Mesenchymal stem cell (in vitro differentiated cells and primary cell): ENCODE data around the gene MCM3AP.

ENCODE experiments used
- DNase-seq: peaks from one replicate; pipeline ENCODE4 v3.0.0-alpha.2; 2013
- H2AFZ ChIP-seq: one replicate; pipeline ENCODE4 v1.6.1; 2013; ENCODE audit warnings: low read depth, mild to moderate bottlenecking, control low read depth, inconsistent platforms, low read length, moderate library complexity
- H2AK5ac ChIP-seq: 2 replicates; pipeline ENCODE4 v1.6.1; 2013; ENCODE audit warnings: low read length, moderate library complexity, mild to moderate bottlenecking, inconsistent platforms; ENCODE audit not compliant: severe bottlenecking
- H2BK120ac ChIP-seq: one replicate; pipeline ENCODE4 v1.6.1; 2013; ENCODE audit warnings: low read depth, mild to moderate bottlenecking, inconsistent platforms, low read length, moderate library complexity
- H2BK12ac ChIP-seq, 2 experiments: one replicate each; pipeline ENCODE4 v1.6.1; 2013; ENCODE audit warnings: inconsistent platforms in 2 of 2, low read length in 2 of 2, mild to moderate bottlenecking in 2 of 2, moderate library complexity in 2 of 2, control low read depth in 1 of 2
- H2BK15ac ChIP-seq: one replicate; pipeline ENCODE4 v1.6.1; 2013; ENCODE audit warnings: mild to moderate bottlenecking, low read depth, inconsistent platforms; ENCODE audit not compliant: poor library complexity, severe bottlenecking
- H2BK5ac ChIP-seq: 2 replicates; pipeline ENCODE4 v1.6.1; 2013; ENCODE audit warnings: low read depth, mild to moderate bottlenecking, low read length, control low read depth, inconsistent platforms; ENCODE audit not compliant: poor library complexity, severe bottlenecking
- H3K14ac ChIP-seq, 2 experiments: one replicate each; pipeline ENCODE4 v1.6.1; 2013; ENCODE audit warnings: inconsistent platforms in 2 of 2, low read length in 2 of 2, control low read depth in 1 of 2, mild to moderate bottlenecking in 1 of 2, moderate library complexity in 1 of 2
- H3K18ac ChIP-seq, 2 experiments: one replicate each; pipeline ENCODE4 v1.6.1; 2013; ENCODE audit warnings: inconsistent platforms in 2 of 2, low read length in 2 of 2, control low read depth in 1 of 2, low read depth in 1 of 2, mild to moderate bottlenecking in 1 of 2
- H3K23ac ChIP-seq, 2 experiments: one replicate each; pipeline ENCODE4 v1.6.1; 2013; ENCODE audit warnings: inconsistent platforms in 2 of 2, low read length in 2 of 2, mild to moderate bottlenecking in 2 of 2, moderate library complexity in 2 of 2, control low read depth in 1 of 2
- H3K27ac ChIP-seq: 2 replicates; pipeline ENCODE4 v1.5.1; 2013; ENCODE audit warnings: mild to moderate bottlenecking, moderate library complexity, low read length, control low read depth, inconsistent platforms; ENCODE audit not compliant: poor library complexity, severe bottlenecking
- H3K27me3 ChIP-seq, 2 experiments: 2 replicates each; pipeline versions ENCODE4 v1.6.1 to v1.7.0; 2013; ENCODE audit warnings: low read length in 2 of 2, mild to moderate bottlenecking in 2 of 2, moderate library complexity in 2 of 2, control low read depth in 1 of 2, inconsistent platforms in 1 of 2; ENCODE audit not compliant: control insufficient read depth in 1 of 2, insufficient read depth in 1 of 2
- H3K36me3 ChIP-seq, 2 experiments: 2 replicates each; pipeline versions ENCODE4 v1.6.1 to v1.7.0; 2013; ENCODE audit warnings: low read length in 2 of 2, control low read depth in 1 of 2, inconsistent platforms in 1 of 2, low read depth in 1 of 2, mild to moderate bottlenecking in 1 of 2; ENCODE audit not compliant: insufficient read depth in 2 of 2, control insufficient read depth in 1 of 2
- H3K4ac ChIP-seq, 2 experiments: one replicate each; pipeline ENCODE4 v1.6.1; 2013; ENCODE audit warnings: inconsistent platforms in 2 of 2, low read length in 2 of 2, mild to moderate bottlenecking in 2 of 2, moderate library complexity in 2 of 2, control low read depth in 1 of 2, low read depth in 1 of 2
- H3K4me1 ChIP-seq: 2 replicates; pipeline ENCODE4 v1.6.1; 2013; ENCODE audit warnings: low read depth, low read length, control low read depth; ENCODE audit not compliant: control insufficient read depth, insufficient read depth
- H3K4me2 ChIP-seq: 2 replicates; pipeline ENCODE4 v1.6.1; 2013; ENCODE audit warnings: low read length, mild to moderate bottlenecking, inconsistent platforms; ENCODE audit not compliant: poor library complexity, severe bottlenecking
- H3K4me3 ChIP-seq, 2 experiments: 2 replicates each; pipeline versions ENCODE4 v1.5.1 to v1.7.0; 2013; ENCODE audit warnings: low read length in 2 of 2, mild to moderate bottlenecking in 2 of 2, control low read depth in 1 of 2, low read depth in 1 of 2; ENCODE audit not compliant: insufficient read depth in 1 of 2
- H3K79me1 ChIP-seq: replicated peaks from 2 replicates; pipeline ENCODE4 v1.6.1; 2013; ENCODE audit warnings: mild to moderate bottlenecking, control low read depth, low read length, inconsistent platforms; ENCODE audit not compliant: poor library complexity, severe bottlenecking
- H3K9ac ChIP-seq: 2 replicates; pipeline ENCODE4 v1.7.0; 2013; ENCODE audit warnings: mild to moderate bottlenecking, low read length, moderate library complexity
- H3K9me3 ChIP-seq: 2 replicates; pipeline ENCODE4 v1.7.0; 2013; ENCODE audit warnings: mild to moderate bottlenecking, low read length; ENCODE audit not compliant: control insufficient read depth
- H4K8ac ChIP-seq: one replicate; pipeline ENCODE4 v1.6.1; 2013; ENCODE audit warnings: inconsistent platforms, mild to moderate bottlenecking, low read length, moderate library complexity
- H4K91ac ChIP-seq: one replicate; pipeline ENCODE4 v1.6.1; 2013; ENCODE audit warnings: mild to moderate bottlenecking, low read length, inconsistent platforms
- WGBS: methylation state at CpG from one replicate; pipeline ENCODE4 v1.1.7; 2013; ENCODE audit warnings: mixed read lengths; 5-methylcytosine and 5-hydroxymethylcytosine counted together

MCM3AP gene

DNA sequence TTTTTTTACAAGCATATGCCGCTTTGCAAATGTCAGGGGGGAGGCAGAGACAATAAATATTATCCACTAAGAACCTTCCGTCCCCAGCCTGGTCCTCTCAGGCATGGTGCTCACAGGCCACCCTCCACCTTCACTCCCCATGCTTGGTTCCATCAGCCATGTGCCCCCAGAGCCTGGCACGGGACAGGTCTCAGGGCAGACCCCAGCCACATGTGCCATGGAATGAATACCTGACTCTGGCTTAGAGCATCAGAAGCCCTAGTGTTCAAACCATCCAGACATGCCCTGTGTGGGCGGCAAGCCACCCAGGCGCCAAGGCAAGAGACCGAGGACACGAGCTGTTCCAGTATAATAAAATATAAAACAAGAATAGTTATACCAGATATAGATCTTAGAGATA is 62.2 kb downstream of the MCM3AP start:
- H3K4me2 ChIP-seq: no peak overlapping the region
- H2BK15ac ChIP-seq: no peak overlapping the region
- no peak overlapping the region for H4K8ac ChIP-seq
- over 99% methylated on average over 3 of the region's 7 CpGs for WGBS
- no peaks in the 10 kb centered on the region for H3K9me3 ChIP-seq
- H3K79me1 ChIP-seq: peaks cover 23% of the 10 kb centered on the region
- no peak overlapping the region for H3K27ac ChIP-seq
- peaks cover 46 to 48% of the 10 kb centered on the region in 2 experiments for H3K36me3 ChIP-seq
- H2AK5ac ChIP-seq: no peak overlapping the region
- no peak overlapping the region for H3K14ac ChIP-seq
- H3K4me1 ChIP-seq: peaks cover 18% of the 10 kb centered on the region
- H3K23ac ChIP-seq: no peak overlapping the region
- H2AFZ ChIP-seq: no peak overlapping the region
- no peak overlapping the region for H3K4me3 ChIP-seq
- H3K18ac ChIP-seq: peak overlapping the region in 1 of 2 experiments; percentile 1
- DNase-seq: no peak
- H3K9ac ChIP-seq: no peak overlapping the region
- H4K91ac ChIP-seq: no peak overlapping the region
- H3K27me3 ChIP-seq: no peaks in the 10 kb centered on the region
- no peak overlapping the region for H2BK12ac ChIP-seq
- H2BK5ac ChIP-seq: no peak overlapping the region
- no peak overlapping the region for H3K4ac ChIP-seq
- H2BK120ac ChIP-seq: no peak overlapping the region

DNA sequence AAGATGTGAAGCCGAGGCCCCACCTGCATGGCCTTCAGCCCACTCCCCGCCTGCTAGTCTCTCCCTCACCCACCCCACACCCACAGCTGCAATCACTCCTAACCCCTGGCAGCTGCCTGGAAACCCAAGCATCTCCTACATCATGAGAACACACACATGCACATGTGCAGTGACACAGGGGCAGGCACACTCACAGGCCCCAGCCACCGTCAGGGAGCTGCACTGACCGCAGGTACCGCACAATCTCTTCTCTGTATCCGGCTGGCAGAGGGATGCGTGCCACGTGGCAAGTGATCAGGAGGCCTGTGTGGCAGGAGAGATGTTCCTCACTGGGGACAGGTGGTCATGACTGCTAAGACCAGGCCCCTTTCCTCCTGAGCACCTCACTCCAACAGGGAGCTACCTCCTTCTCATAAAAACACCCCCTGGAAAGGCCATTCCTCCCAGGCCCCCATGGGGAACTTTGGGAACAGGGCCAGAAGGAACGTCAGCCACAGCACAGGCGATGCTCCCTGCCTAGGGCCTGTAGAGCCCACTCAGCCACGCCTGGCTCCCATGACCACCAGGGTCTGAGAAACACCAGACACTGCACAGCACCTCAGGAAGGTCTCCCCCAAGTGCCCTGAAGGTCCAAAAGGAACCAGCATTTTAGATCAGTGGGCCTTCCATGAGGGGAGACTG is 62.8 kb downstream of the MCM3AP start:
- Histone ChIP-seq H3K9me3 (no peaks in the 10 kb centered on the region), H3K27ac (no peak overlapping the region), H3K14ac (no peak overlapping the region), H4K8ac (peak overlapping the region; percentile 33), H3K4me2 (no peak overlapping the region), H2BK12ac (no peak overlapping the region), H2BK15ac (no peak overlapping the region), H2AK5ac (no peak overlapping the region), H2AFZ (no peak overlapping the region), H3K4me1 (peaks cover 18% of the 10 kb centered on the region), H3K36me3 (peaks cover 49 to 50% of the 10 kb centered on the region in 2 experiments), H2BK120ac (no peak overlapping the region), H3K23ac (no peak overlapping the region), H3K27me3 (no peaks in the 10 kb centered on the region), H2BK5ac (no peak overlapping the region), H3K4ac (no peak overlapping the region), H4K91ac (no peak overlapping the region), H3K9ac (peak overlapping the region; percentile 18), H3K79me1 (peaks cover 25% of the 10 kb centered on the region), H3K18ac (no peak overlapping the region), H3K4me3 (no peak overlapping the region)
- no peak for DNase-seq
- 94% methylated on average over 11 of the region's 11 CpGs for WGBS

DNA sequence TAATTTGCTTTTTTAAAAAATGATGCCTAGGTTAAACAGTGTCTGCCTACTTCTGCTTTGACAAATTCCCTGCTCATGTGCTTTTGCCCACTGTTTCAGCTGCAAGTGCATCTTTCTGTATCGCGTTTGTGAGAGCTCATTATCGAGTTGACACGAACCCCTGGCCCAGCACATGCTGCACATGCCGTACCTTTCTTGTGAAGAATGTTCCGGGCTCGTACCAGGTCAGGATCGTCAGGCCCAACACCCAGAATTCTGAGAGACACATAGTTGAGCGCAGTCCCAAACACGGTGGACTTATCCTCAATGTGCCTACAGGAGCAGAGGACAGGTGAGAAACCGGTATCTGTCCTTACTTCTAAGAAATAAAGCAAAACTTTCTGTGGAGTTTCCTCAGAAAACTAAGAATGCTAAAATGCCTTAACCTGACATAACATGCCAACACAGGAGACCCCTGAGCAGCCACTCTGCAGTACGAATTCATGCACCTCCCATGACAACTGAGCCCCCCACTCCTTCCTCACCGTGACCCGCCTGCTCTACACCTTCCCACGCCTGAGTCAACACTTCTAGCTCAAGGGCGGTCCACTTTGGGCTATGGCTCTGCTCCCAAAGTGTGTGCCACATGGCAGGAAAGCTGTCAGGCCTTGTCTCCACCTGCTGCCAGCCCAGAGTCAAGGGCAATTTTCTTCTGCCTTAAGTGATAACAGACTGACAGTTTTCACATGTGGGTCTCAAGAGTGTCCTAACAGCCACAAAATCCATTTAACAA is 63.6 kb downstream of the MCM3AP start:
- H2BK120ac ChIP-seq: no peak overlapping the region
- no peak overlapping the region for H2BK5ac ChIP-seq
- H2AFZ ChIP-seq: no peak overlapping the region
- H3K4me2 ChIP-seq: no peak overlapping the region
- no peak overlapping the region for H3K4ac ChIP-seq
- H3K18ac ChIP-seq: no peak overlapping the region
- H3K79me1 ChIP-seq: peaks cover 27% of the 10 kb centered on the region
- no peak overlapping the region for H3K23ac ChIP-seq
- H3K4me1 ChIP-seq: peaks cover 15% of the 10 kb centered on the region
- H3K36me3 ChIP-seq: peaks cover 54 to 56% of the 10 kb centered on the region in 2 experiments
- H4K91ac ChIP-seq: no peak overlapping the region
- H3K27ac ChIP-seq: no peak overlapping the region
- H2AK5ac ChIP-seq: no peak overlapping the region
- no peak for DNase-seq
- no peak overlapping the region for H2BK15ac ChIP-seq
- no peak overlapping the region for H4K8ac ChIP-seq
- H3K27me3 ChIP-seq: no peaks in the 10 kb centered on the region
- H3K9ac ChIP-seq: peak overlapping the region; percentile 18
- WGBS: 86% methylated on average over 16 of the region's 16 CpGs
- no peak overlapping the region for H3K14ac ChIP-seq
- no peak overlapping the region for H2BK12ac ChIP-seq
- H3K9me3 ChIP-seq: no peaks in the 10 kb centered on the region
- no peak overlapping the region for H3K4me3 ChIP-seq

DNA sequence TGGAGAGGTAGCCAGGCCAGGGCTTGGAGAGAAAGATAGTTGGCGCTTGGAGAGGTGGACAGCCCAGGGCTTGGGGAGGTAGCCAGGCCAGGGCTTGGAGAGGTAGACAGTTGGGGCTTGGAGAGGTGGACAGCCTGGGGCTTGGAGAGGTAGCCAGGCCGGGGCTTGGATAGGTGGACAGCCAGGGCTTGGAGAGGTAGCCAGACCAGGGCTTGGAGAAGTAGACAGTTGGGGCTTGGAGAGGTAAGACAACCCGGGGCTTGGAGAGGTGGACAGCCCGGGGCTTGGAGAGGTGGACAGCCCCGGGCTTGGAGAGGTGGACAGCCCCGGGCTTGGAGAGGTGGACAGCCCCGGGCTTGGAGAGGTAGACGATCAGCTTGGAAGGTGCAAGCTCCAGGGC is 64.6 kb downstream of the MCM3AP start:
- H3K4ac ChIP-seq: no peak overlapping the region
- H3K4me3 ChIP-seq: no peak overlapping the region
- no peaks in the 10 kb centered on the region for H3K27me3 ChIP-seq
- 97% methylated on average over 8 of the region's 8 CpGs for WGBS
- no peak overlapping the region for H3K4me2 ChIP-seq
- no peak overlapping the region for H3K27ac ChIP-seq
- DNase-seq: no peak
- peaks cover 9% of the 10 kb centered on the region for H3K4me1 ChIP-seq
- H3K79me1 ChIP-seq: peaks cover 32% of the 10 kb centered on the region
- no peak overlapping the region for H2BK5ac ChIP-seq
- no peak overlapping the region for H2BK120ac ChIP-seq
- no peak overlapping the region for H3K18ac ChIP-seq
- no peak overlapping the region for H3K14ac ChIP-seq
- H2BK12ac ChIP-seq: no peak overlapping the region
- no peak overlapping the region for H2BK15ac ChIP-seq
- no peak overlapping the region for H2AFZ ChIP-seq
- no peak overlapping the region for H3K9ac ChIP-seq
- no peak overlapping the region for H3K23ac ChIP-seq
- H3K36me3 ChIP-seq: peaks cover 61 to 64% of the 10 kb centered on the region in 2 experiments
- H4K8ac ChIP-seq: no peak overlapping the region
- no peaks in the 10 kb centered on the region for H3K9me3 ChIP-seq
- no peak overlapping the region for H2AK5ac ChIP-seq
- H4K91ac ChIP-seq: no peak overlapping the region
